Astrocyte of the cerebellum (primary cell): Measurements from ENCODE around the gene FRRS1L.

Experiments
- DNase-seq: peaks from one replicate; pipeline ENCODE4 v3.0.0-alpha.2; 2011; ENCODE audit warnings: low read depth
- H3K4me3 ChIP-seq: 2 replicates; pipeline ENCODE4 v1.5.1; 2011; ENCODE audit warnings: mild to moderate bottlenecking, low read depth, low read length, moderate library complexity
- CTCF ChIP-seq: IDR thresholded peaks from 2 replicates; pipeline ENCODE4 v1.5.1; 2012; ENCODE audit warnings: low read length, low read depth, moderate library complexity, mild to moderate bottlenecking; ENCODE audit errors: missing control alignments
- in situ Hi-C: cut with HindIII; loops from 2 replicates; pipeline ENCODE4 v1.10.0; 2017; ENCODE audit warnings: low sequenced_read_pairs

Gene FRRS1L

GRCh38 chr9:109092587-109092986, 74.5 kb downstream of the FRRS1L start:
- in situ Hi-C loops: no loop called here
- DNase-seq: no peak
- no peak overlapping the region for H3K4me3 ChIP-seq
- no peak for TF ChIP-seq CTCF

DNA sequence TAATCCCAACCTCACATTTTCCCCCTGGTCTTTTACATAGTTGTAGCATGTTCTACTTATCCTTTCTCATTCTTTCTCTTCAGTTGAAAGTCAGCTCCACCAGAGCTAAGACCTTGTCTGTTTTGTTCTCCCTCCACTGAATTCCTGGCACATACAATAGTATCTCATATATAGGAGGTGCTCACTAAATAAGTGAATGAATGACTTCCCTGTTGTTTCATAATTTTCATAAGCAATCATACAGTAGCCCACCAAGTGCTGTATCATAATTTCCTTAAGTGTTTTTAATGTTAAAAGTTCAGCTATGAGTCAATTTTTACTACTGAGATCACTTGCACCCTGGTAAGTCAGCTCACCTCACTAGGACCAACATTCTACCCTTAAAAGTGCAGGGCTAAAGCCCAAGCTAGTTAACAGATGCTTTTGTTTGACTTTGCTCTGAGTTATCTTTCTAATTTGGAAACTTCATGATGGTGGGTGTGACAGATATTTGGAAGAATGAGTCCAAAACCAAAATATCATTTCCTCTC, 74.9 kb downstream of the FRRS1L start:
- DNase-seq: no peak
- TF ChIP-seq CTCF: no peak
- in situ Hi-C loops: no loop called here
- H3K4me3 ChIP-seq: no peak overlapping the region

DNA sequence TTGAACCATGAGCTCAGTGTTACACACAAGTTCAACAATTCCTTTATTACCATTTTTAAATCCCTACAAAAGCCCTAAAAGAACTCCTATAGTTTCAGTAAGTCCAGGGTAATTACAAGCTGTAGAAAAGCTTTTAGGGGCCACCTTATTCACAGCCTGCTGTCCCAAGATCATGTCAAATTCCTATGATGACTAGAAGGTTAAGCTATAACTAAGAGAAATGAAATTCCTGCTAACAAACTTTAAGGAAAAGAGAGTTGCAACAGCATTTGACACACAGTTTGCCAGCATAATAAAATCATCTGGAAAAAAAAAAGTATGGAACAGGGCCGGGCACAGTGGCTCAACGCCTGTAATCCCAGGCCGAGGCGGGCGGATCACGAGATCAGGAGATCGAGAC, 78.8 kb downstream of the FRRS1L start:
- in situ Hi-C loops: no loop called here
- TF ChIP-seq CTCF: no peak
- DNase-seq: no peak
- H3K4me3 ChIP-seq: no peak overlapping the region

- no peak for DNase-seq
- in situ Hi-C loops: no loop called here
- no peak for TF ChIP-seq CTCF
- H3K4me3 ChIP-seq: no peak overlapping the region
Measured at GRCh38 chr9:109087795-109088194, 79.3 kb downstream of the FRRS1L start.

- in situ Hi-C loops: no loop called here
- no peak for DNase-seq
- no peak for TF ChIP-seq CTCF
- H3K4me3 ChIP-seq: no peak overlapping the region
Measured at GRCh38 chr9:109086221-109086620, 80.8 kb downstream of the FRRS1L start.

- no peak for TF ChIP-seq CTCF
- DNase-seq: no peak
- no peak overlapping the region for H3K4me3 ChIP-seq
- in situ Hi-C loops: no loop called here
Measured at GRCh38 chr9:109085510-109085909, 81.5 kb downstream of the FRRS1L start.
